Subcutaneous abdominal adipose tissue (tissue), 5 donors: ENCODE data around the gene GPR155.

ENCODE experiments used
- H3K27ac ChIP-seq: one replicate; pipeline ENCODE4 v1.7.0; 2013; ENCODE audit warnings: low read depth, mild to moderate bottlenecking, inconsistent platforms, low read length, moderate library complexity
- H3K27me3 ChIP-seq, 5 donors: one replicate each; pipeline ENCODE4 v1.7.0; 2013; ENCODE audit warnings: low read length in 5 of 5, inconsistent platforms in 1 of 5; ENCODE audit not compliant: control insufficient read depth in 5 of 5, insufficient read depth in 4 of 5
- H3K36me3 ChIP-seq, 5 donors: one replicate each; pipeline ENCODE4 v1.7.0; 2013; ENCODE audit warnings: low read length in 5 of 5; ENCODE audit not compliant: control insufficient read depth in 5 of 5, insufficient read depth in 5 of 5
- H3K4me1 ChIP-seq, 5 donors: one replicate each; pipeline ENCODE4 v1.7.0; 2013; ENCODE audit warnings: low read length in 5 of 5, mild to moderate bottlenecking in 3 of 5, moderate library complexity in 1 of 5; ENCODE audit not compliant: control insufficient read depth in 5 of 5, insufficient read depth in 5 of 5
- H3K4me3 ChIP-seq, 5 donors: one replicate each; pipeline ENCODE4 v1.7.0; 2013; ENCODE audit warnings: low read length in 5 of 5, low read depth in 1 of 5
- H3K9ac ChIP-seq, 5 donors: one replicate each; pipeline ENCODE4 v1.7.0; 2013; ENCODE audit warnings: low read length in 5 of 5, mild to moderate bottlenecking in 4 of 5, moderate library complexity in 3 of 5
- H3K9me3 ChIP-seq, 5 donors: one replicate each; pipeline ENCODE4 v1.7.0; 2013; ENCODE audit warnings: low read length in 5 of 5; ENCODE audit not compliant: control insufficient read depth in 5 of 5
- donor health status: healthy.
- donor health status: healthy.
- donor health status: healthy.
- donor health status: healthy.
- donor health status: healthy.

GPR155 gene

DNA sequence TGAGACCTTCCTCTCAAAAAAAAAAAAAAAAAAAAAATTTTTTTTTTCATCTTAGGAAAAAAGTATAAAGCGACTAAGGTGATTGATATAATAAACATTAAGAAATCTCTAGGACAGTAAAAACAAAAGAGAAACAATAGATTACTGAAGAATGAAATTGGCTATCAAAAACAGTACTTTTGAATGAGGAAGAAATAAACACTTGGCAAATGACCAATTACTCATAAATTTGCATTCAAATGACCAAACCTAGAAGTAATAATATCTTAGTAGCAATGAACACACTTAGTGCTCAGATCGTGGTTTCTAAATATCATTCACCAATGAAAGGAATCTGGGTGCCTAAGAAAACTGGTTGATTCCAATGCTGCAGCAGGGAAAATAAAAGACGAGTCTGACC lies 101.6 kb downstream of the GPR155 start:
- H3K4me3 ChIP-seq, result no peak overlapping the region
- H3K36me3 ChIP-seq, result peaks cover 18 to 51% (median 29%) of the 10 kb centered on the region in 5 donors
- H3K9me3 ChIP-seq, result no peaks in the 10 kb centered on the region
- H3K27ac ChIP-seq, result no peak overlapping the region
- H3K9ac ChIP-seq, result no peak overlapping the region
- peaks cover 0 to 5% (median 0%) of the 10 kb centered on the region in 5 donors for H3K4me1 ChIP-seq
- no peaks in the 10 kb centered on the region for H3K27me3 ChIP-seq

DNA sequence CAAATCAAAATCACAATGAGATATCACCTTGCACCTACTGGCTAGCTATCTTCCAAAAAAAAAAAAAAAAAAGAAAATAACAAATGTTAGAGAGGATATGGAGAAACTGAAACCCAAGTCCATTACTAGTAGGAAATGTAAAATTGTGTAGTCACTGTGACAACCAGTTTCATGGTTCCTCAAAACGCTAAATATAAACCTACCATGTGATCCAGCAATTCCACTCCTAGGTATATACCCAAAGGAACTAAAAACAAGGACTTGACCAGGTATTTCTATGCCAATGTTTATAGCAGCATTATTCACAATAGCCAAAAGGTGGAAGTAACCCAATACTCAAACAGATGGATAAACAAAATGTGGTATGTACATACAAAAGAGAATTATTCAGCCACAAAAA lies 103.0 kb downstream of the GPR155 start:
- no peaks in the 10 kb centered on the region for H3K4me1 ChIP-seq
- H3K27ac ChIP-seq, result no peak overlapping the region
- H3K9ac ChIP-seq, result no peak overlapping the region
- no peaks in the 10 kb centered on the region for H3K9me3 ChIP-seq
- H3K4me3 ChIP-seq, result no peak overlapping the region
- peaks cover 23 to 62% (median 36%) of the 10 kb centered on the region in 5 donors for H3K36me3 ChIP-seq
- no peaks in the 10 kb centered on the region for H3K27me3 ChIP-seq
